ENCODE results near the gene CMSS1.

GRCh38 chr3:99895131-99895696 is 77.6 kb downstream of the CMSS1 start:
- TF ChIP-seq, protein P1, sequence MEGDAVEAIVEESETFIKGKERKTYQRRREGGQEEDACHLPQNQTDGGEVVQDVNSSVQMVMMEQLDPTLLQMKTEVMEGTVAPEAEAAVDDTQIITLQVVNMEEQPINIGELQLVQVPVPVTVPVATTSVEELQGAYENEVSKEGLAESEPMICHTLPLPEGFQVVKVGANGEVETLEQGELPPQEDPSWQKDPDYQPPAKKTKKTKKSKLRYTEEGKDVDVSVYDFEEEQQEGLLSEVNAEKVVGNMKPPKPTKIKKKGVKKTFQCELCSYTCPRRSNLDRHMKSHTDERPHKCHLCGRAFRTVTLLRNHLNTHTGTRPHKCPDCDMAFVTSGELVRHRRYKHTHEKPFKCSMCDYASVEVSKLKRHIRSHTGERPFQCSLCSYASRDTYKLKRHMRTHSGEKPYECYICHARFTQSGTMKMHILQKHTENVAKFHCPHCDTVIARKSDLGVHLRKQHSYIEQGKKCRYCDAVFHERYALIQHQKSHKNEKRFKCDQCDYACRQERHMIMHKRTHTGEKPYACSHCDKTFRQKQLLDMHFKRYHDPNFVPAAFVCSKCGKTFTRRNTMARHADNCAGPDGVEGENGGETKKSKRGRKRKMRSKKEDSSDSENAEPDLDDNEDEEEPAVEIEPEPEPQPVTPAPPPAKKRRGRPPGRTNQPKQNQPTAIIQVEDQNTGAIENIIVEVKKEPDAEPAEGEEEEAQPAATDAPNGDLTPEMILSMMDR (IDR thresholded peaks at IDR 0.05; ENCODE audit: low read length): no peak
- no peak for TF ChIP-seq EZH2 (optimal IDR thresholded peaks at IDR 0.05; ENCODE audit: low read depth, low read length)
- no peak for TF ChIP-seq EZH2phosphoT487 (IDR thresholded peaks at IDR 0.05; ENCODE audit: low read length)

Measured in MM.1S (cell line).